K562 (cell line): ENCODE results near the gene TMEM117. TPM values are rescaled to one million over a fixed set of nuclear protein-coding genes. Genes with fewer than 3 reads are reported as not detected.

Experiments
- ATF3 ChIP-seq, 2 experiments: fragments of 450-650 bp in 1 of 2; sonication (generic) in 1 of 2; formaldehyde crosslinking in 1 of 2; IDR thresholded peaks in 1 of 2; conservative IDR thresholded peaks in 1 of 2; 2 replicates each; pipeline versions ENCODE4 v1.6.1 to v1.8.1; 2016 to 2023; ENCODE audit warnings: mild to moderate bottlenecking in 2 of 2, moderate library complexity in 2 of 2, inconsistent platforms in 1 of 2, missing genetic modification reagents in 1 of 2
- ATF7 ChIP-seq: fragments of 450-650 bp; IDR thresholded peaks from 2 replicates; pipeline ENCODE4 v1.7.1; 2014; ENCODE audit warnings: mild to moderate bottlenecking, moderate library complexity
- EP300 ChIP-seq: IDR thresholded peaks from 2 replicates; pipeline ENCODE4 v1.6.1; 2012; ENCODE audit warnings: low read length, improper control_type of control experiment
- FOSL1 ChIP-seq: fragments of 200-800 bp; sonication (Bioruptor generic); conservative IDR thresholded peaks from 2 replicates; pipeline ENCODE4 v1.6.1; 2016; ENCODE audit warnings: missing genetic modification characterization, missing compliant biosample characterization
- JUN ChIP-seq, 2 experiments: sonication (generic) in 1 of 2; formaldehyde crosslinking in 1 of 2; IDR thresholded peaks; 2 replicates each; pipeline versions ENCODE4 v1.6.1 to v1.8.0; 2012 to 2022; ENCODE audit warnings: borderline replicate concordance in 2 of 2, mild to moderate bottlenecking in 2 of 2, improper control_type of control experiment in 1 of 2, low read depth in 1 of 2, low read length in 1 of 2, missing genetic modification reagents in 1 of 2
- JUND ChIP-seq, 2 experiments: IDR thresholded peaks; 2 replicates in 1 of 2; 3 replicates in 1 of 2; pipeline ENCODE4 v1.6.1; 2011; ENCODE audit warnings: borderline replicate concordance in 2 of 2, low read depth in 2 of 2, low read length in 2 of 2, improper control_type of control experiment in 1 of 2, missing biosample characterization in 1 of 2, missing genetic modification characterization in 1 of 2, missing genetic modification reagents in 1 of 2
- KHSRP ChIP-seq: fragments of 450-650 bp; IDR thresholded peaks from 2 replicates; pipeline ENCODE4 v1.6.1; 2017
- MCM5 ChIP-seq: fragments of 450-650 bp; IDR thresholded peaks from 2 replicates; pipeline ENCODE4 v1.6.1; 2016; ENCODE audit warnings: low read depth
- NFIC ChIP-seq: fragments of 450-650 bp; IDR thresholded peaks from 2 replicates; pipeline ENCODE4 v1.6.1; 2017; ENCODE audit warnings: mild to moderate bottlenecking, inconsistent platforms
- TSC22D4 ChIP-seq: fragments of 450-650 bp; IDR thresholded peaks from 2 replicates; pipeline ENCODE4 v1.6.1; 2016; ENCODE audit warnings: missing genetic modification characterization, missing biosample characterization, control low read depth
- ZBTB17 ChIP-seq: fragments of 450-650 bp; formaldehyde crosslinking; IDR thresholded peaks from 2 replicates; pipeline ENCODE4 v1.4.0; 2020; ENCODE audit warnings: mild to moderate bottlenecking
- ZC3H11A ChIP-seq: IDR thresholded peaks from 2 replicates; pipeline ENCODE4 v1.6.1; 2012; ENCODE audit warnings: low read depth, low read length, improper control_type of control experiment
- ZNF175 ChIP-seq: fragments of 200-800 bp; sonication (Bioruptor generic); IDR thresholded peaks from 2 replicates; pipeline ENCODE4 v1.6.1; 2016; ENCODE audit warnings: low read depth, mild to moderate bottlenecking, missing genetic modification characterization, missing compliant biosample characterization
- ZNF24 ChIP-seq: fragments of 450-650 bp; IDR thresholded peaks from 2 replicates; pipeline ENCODE4 v1.6.1; 2016
- ZNF316 ChIP-seq: fragments of 450-650 bp; IDR thresholded peaks from 2 replicates; pipeline ENCODE4 v1.6.1; 2016
- ZNF512 ChIP-seq: IDR thresholded peaks from 2 replicates; pipeline ENCODE4 v1.6.1; 2016; ENCODE audit warnings: missing genetic modification characterization, missing compliant biosample characterization
- ZNF589 ChIP-seq: fragments of 200-800 bp; sonication (Bioruptor generic); IDR thresholded peaks from 2 replicates; pipeline ENCODE4 v1.6.1; 2016; ENCODE audit warnings: low read depth, missing genetic modification characterization, missing compliant biosample characterization
- ZSCAN32 ChIP-seq: fragments of 450-650 bp; formaldehyde crosslinking; IDR thresholded peaks from 2 replicates; pipeline ENCODE4 v1.4.0; 2020; ENCODE audit warnings: mild to moderate bottlenecking, moderate library complexity
- polyA plus RNA-seq, 8 experiments: library from polyadenylated mRNA; depleted of rRNA in 4 of 8; stranded (reverse) in 5 of 8; unstranded in 3 of 8; fragments of >200 nt; fragmentation: Nextera tagmentation in 2 of 8; fragmentation: Illumina TruSeq in 1 of 8; extraction: Ambion mirVana in 2 of 8; extraction: Trizol in 1 of 8; gene quantifications; 2 replicates each; pipeline versions ENCODE4 v1.2.1 to v1.2.3, GENCODE V29; 2011 to 2014; ENCODE audit warnings: inconsistent platforms in 1 of 8, missing spikeins in 1 of 8
- total RNA-seq, 7 experiments: library from RNA; depleted of rRNA in 6 of 7; stranded (reverse); fragments of >200 nt in 6 of 7; fragmentation: Illumina TruSeq in 2 of 7; extraction: Trizol in 2 of 7; gene quantifications; 2 replicates each; pipeline versions ENCODE4 v1.2.1 to v1.2.3, GENCODE V29; 2011 to 2021; ENCODE audit warnings: low replicate concordance in 1 of 7

The TMEM117 gene
- total and polyA plus RNA-seq, 9 of the 15 experiments (the other 6 are each of a cell fraction or from before 2014, with no cell fraction given), result 0.31 to 2.8 (median 1.0) TPM

- no peak for TF ChIP-seq ZNF512
- no peak for TF ChIP-seq TSC22D4 (tag)
- 0 out of 2 replicates have a peak, but pooled peaks have one; percentile 30 for TF ChIP-seq FOSL1
- 0 out of 2 replicates have a peak, but pooled peaks have one; percentile 28 for TF ChIP-seq NFIC
- no peak for TF ChIP-seq ZBTB17 (CRISPR knock-in tag)
- no peak for TF ChIP-seq ZNF316
- TF ChIP-seq JUN (IDR thresholded peaks at IDR 0.05; ENCODE audit: borderline replicate concordance, low read depth, low read length), result peak; percentile 78
- TF ChIP-seq JUN (CRISPR knock-in tag; IDR thresholded peaks at IDR 0.05; ENCODE audit: borderline replicate concordance), result no peak
- peak; percentile 81 for TF ChIP-seq JUND (IDR thresholded peaks at IDR 0.05; ENCODE audit: borderline replicate concordance, low read depth, low read length)
- peak; percentile 72; the same call in 2 of the 3 replicates for TF ChIP-seq JUND (tag; IDR thresholded peaks at IDR 0.05; ENCODE audit: borderline replicate concordance, low read depth, low read length)
- TF ChIP-seq KHSRP, result no peak
- 0 out of 2 replicates have a peak, but pooled peaks have one; percentile 17 for TF ChIP-seq ZNF24
- TF ChIP-seq ATF7, result peak; percentile 90
- TF ChIP-seq ZC3H11A, result no peak
- no peak for TF ChIP-seq MCM5
- no peak for TF ChIP-seq ZSCAN32
- TF ChIP-seq ZNF175 (CRISPR knock-in tag), result peak; percentile 36; the same call in 1 of the 2 replicates
- peak; percentile 60; the same call in 1 of the 2 replicates for TF ChIP-seq ZNF589 (CRISPR knock-in tag)
- peak; percentile 94 for TF ChIP-seq ATF3 (IDR thresholded peaks at IDR 0.05)
- TF ChIP-seq ATF3 (CRISPR knock-in tag; conservative IDR thresholded peaks at IDR 0.05), result no peak
- TF ChIP-seq EP300, result peak; percentile 43; the same call in 1 of the 2 replicates
Observed at GRCh38 chr12:43789941-43790340, 45.9 kb upstream of the TMEM117 start (continued).
